H9 (cell line): ENCODE results near the gene CACNA1G. TPM values are rescaled to one million over a fixed set of nuclear protein-coding genes. Genes with fewer than 3 reads are reported as not detected.

Experiments
- DNase-seq: peaks from one replicate; pipeline ENCODE4 v3.0.0-alpha.2; 2017
- H2AFZ ChIP-seq: one replicate; pipeline ENCODE4 v1.6.1; 2013; ENCODE audit warnings: mild to moderate bottlenecking, low read length, control low read depth, moderate library complexity
- H2AK5ac ChIP-seq: 2 replicates; pipeline ENCODE4 v1.6.1; 2013; ENCODE audit warnings: low read length, control low read depth, mixed read lengths; ENCODE audit not compliant: insufficient read length
- H2BK120ac ChIP-seq: one replicate; pipeline ENCODE4 v1.6.1; 2013; ENCODE audit warnings: low read depth, mild to moderate bottlenecking, low read length, control low read depth, inconsistent platforms; ENCODE audit not compliant: poor library complexity, severe bottlenecking
- H2BK12ac ChIP-seq: 2 replicates; pipeline ENCODE4 v1.6.1; 2013; ENCODE audit warnings: low read length, control low read depth, mixed read lengths, low read depth; ENCODE audit not compliant: insufficient read length
- H2BK15ac ChIP-seq: 2 replicates; pipeline ENCODE4 v1.6.1; 2013; ENCODE audit warnings: low read depth, low read length, control low read depth
- H2BK20ac ChIP-seq: one replicate; pipeline ENCODE4 v1.6.1; 2013; ENCODE audit warnings: low read depth, mild to moderate bottlenecking, low read length, control low read depth, inconsistent platforms; ENCODE audit not compliant: poor library complexity, severe bottlenecking
- H2BK5ac ChIP-seq: 2 replicates; pipeline ENCODE4 v1.6.1; 2013; ENCODE audit warnings: low read length, control low read depth, mixed read lengths; ENCODE audit not compliant: insufficient read length
- H3K14ac ChIP-seq: 2 replicates; pipeline ENCODE4 v1.6.1; 2013; ENCODE audit warnings: low read length, control low read depth; ENCODE audit not compliant: insufficient read depth
- H3K18ac ChIP-seq: 2 replicates; pipeline ENCODE4 v1.6.1; 2013; ENCODE audit warnings: low read depth, mild to moderate bottlenecking, mixed read lengths, low read length, control low read depth; ENCODE audit not compliant: insufficient read length
- H3K23ac ChIP-seq: 2 replicates; pipeline ENCODE4 v1.6.1; 2013; ENCODE audit warnings: low read length, control low read depth, mixed read lengths, low read depth; ENCODE audit not compliant: insufficient read length
- H3K23me2 ChIP-seq: 2 replicates; pipeline ENCODE4 v1.6.1; 2013; ENCODE audit warnings: low read depth, mild to moderate bottlenecking, mixed read lengths, low read length, control low read depth; ENCODE audit not compliant: insufficient read length, poor library complexity, severe bottlenecking
- H3K27ac ChIP-seq: 2 replicates; pipeline ENCODE4 v1.5.1; 2013; ENCODE audit warnings: low read length, control low read depth, mixed read lengths, low read depth; ENCODE audit not compliant: insufficient read length
- H3K27me3 ChIP-seq: 2 replicates; pipeline ENCODE4 v1.6.1; 2013; ENCODE audit warnings: low read length, control low read depth, inconsistent platforms; ENCODE audit not compliant: insufficient read depth
- H3K4ac ChIP-seq: 2 replicates; pipeline ENCODE4 v1.6.1; 2013; ENCODE audit warnings: low read depth, mild to moderate bottlenecking, control low read depth, inconsistent platforms, low read length, moderate library complexity
- H3K4me1 ChIP-seq: 2 replicates; pipeline ENCODE4 v1.6.1; 2013; ENCODE audit warnings: low read length, control low read depth, inconsistent platforms; ENCODE audit not compliant: insufficient read depth
- H3K4me2 ChIP-seq: 2 replicates; pipeline ENCODE4 v1.6.1; 2013; ENCODE audit warnings: low read length, control low read depth, mixed read lengths; ENCODE audit not compliant: insufficient read length, insufficient read depth
- H3K56ac ChIP-seq: 2 replicates; pipeline ENCODE4 v1.6.1; 2013; ENCODE audit warnings: low read depth, mild to moderate bottlenecking, mixed read lengths, low read length, control low read depth; ENCODE audit not compliant: insufficient read length
- H3K79me1 ChIP-seq: 2 replicates; pipeline ENCODE4 v1.6.1; 2013; ENCODE audit warnings: low read depth, mild to moderate bottlenecking, moderate library complexity, low read length, control low read depth, inconsistent platforms; ENCODE audit not compliant: insufficient read depth, poor library complexity, severe bottlenecking
- H3K79me2 ChIP-seq: 2 replicates; pipeline ENCODE4 v1.6.1; 2013; ENCODE audit warnings: low read length, control low read depth, inconsistent platforms; ENCODE audit not compliant: insufficient read depth
- H3K9ac ChIP-seq: 2 replicates; pipeline ENCODE4 v1.6.1; 2013; ENCODE audit warnings: low read length, control low read depth, mixed read lengths; ENCODE audit not compliant: insufficient read length; ENCODE audit errors: extremely low read depth
- H3K9me3 ChIP-seq: one replicate; pipeline ENCODE4 v1.6.1; 2013; ENCODE audit warnings: low read depth, low read length, inconsistent platforms; ENCODE audit not compliant: control insufficient read depth
- H3T11ph ChIP-seq: one replicate; pipeline ENCODE4 v1.6.1; 2013; ENCODE audit warnings: mild to moderate bottlenecking, low read length, control low read depth, inconsistent platforms
- H4K20me1 ChIP-seq: one replicate; pipeline ENCODE4 v1.6.1; 2013; ENCODE audit not compliant: control insufficient read depth, insufficient read length, insufficient read depth
- H4K5ac ChIP-seq: 2 replicates; pipeline ENCODE4 v1.6.1; 2013; ENCODE audit warnings: low read depth, mild to moderate bottlenecking, mixed read lengths, low read length, control low read depth; ENCODE audit not compliant: insufficient read length
- H4K8ac ChIP-seq: replicated peaks from 2 replicates; pipeline ENCODE4 v1.6.1; 2013; ENCODE audit warnings: low read length, control low read depth, mixed read lengths, low read depth; ENCODE audit not compliant: insufficient read length
- H4K91ac ChIP-seq: 2 replicates; pipeline ENCODE4 v1.6.1; 2013; ENCODE audit warnings: low read depth, mild to moderate bottlenecking, moderate library complexity, mixed read lengths, low read length, control low read depth; ENCODE audit not compliant: insufficient read length
- H3K27ac Mint-ChIP-seq, 3 experiments: 2 replicates in 2 of 3; 3 replicates in 1 of 3; pipeline ENCODE4 v1.8.0; 2020 to 2021; ENCODE audit warnings: mixed read lengths in 3 of 3, mild to moderate bottlenecking in 1 of 3, moderate library complexity in 1 of 3
- H3K27me3 Mint-ChIP-seq: 2 replicates; pipeline ENCODE4 v1.8.0; 2021; ENCODE audit warnings: low read depth, mild to moderate bottlenecking, moderate library complexity, mixed read lengths
- H3K36me3 Mint-ChIP-seq, 3 experiments: 2 replicates in 2 of 3; 3 replicates in 1 of 3; pipeline ENCODE4 v1.8.0; 2020 to 2021; ENCODE audit warnings: low read depth in 3 of 3, mixed read lengths in 3 of 3; ENCODE audit not compliant: insufficient read depth in 1 of 3
- H3K4me1 Mint-ChIP-seq, 2 experiments: 2 replicates each; pipeline ENCODE4 v1.8.0; 2020; ENCODE audit warnings: mixed read lengths in 2 of 2
- H3K4me3 Mint-ChIP-seq, 2 experiments: 2 replicates in 1 of 2; 3 replicates in 1 of 2; pipeline ENCODE4 v1.8.0; 2020 to 2021; ENCODE audit warnings: mild to moderate bottlenecking in 2 of 2, mixed read lengths in 2 of 2, moderate library complexity in 1 of 2
- H3K9me3 Mint-ChIP-seq, 2 experiments: 2 replicates in 1 of 2; 3 replicates in 1 of 2; pipeline ENCODE4 v1.8.0; 2020; ENCODE audit warnings: mild to moderate bottlenecking in 2 of 2, mixed read lengths in 2 of 2, moderate library complexity in 1 of 2
- CTCF ChIP-seq: fragments of 200-600 bp; sonication (generic); conservative IDR thresholded peaks from 3 replicates; pipeline ENCODE4 v1.8.0; 2021; ENCODE audit warnings: antibody characterized with exemption, mild to moderate bottlenecking
- WGBS: extraction: QIAGEN DNeasy Blood & Tissue Kit; methylation state at CpG from one replicate; pipeline ENCODE4 v1.1.7; 2013; ENCODE audit warnings: missing lambda C conversion rate, low lambda C conversion rate, mixed read lengths; ENCODE audit not compliant: insufficient read length; ENCODE audit errors: extremely low coverage; 5-methylcytosine and 5-hydroxymethylcytosine counted together
- total RNA-seq: library from RNA; stranded (reverse); gene quantifications from 2 replicates; pipeline ENCODE4 v1.2.1, GENCODE V29; 2021

CACNA1G gene
- total RNA-seq, 1 experiment from 2014 or later = 1.5 TPM

- no peak overlapping the region; a peak in 1 of 5 replicates for H3K4me3 Mint-ChIP-seq
- H3K9me3 Mint-ChIP-seq = no peaks in the 10 kb centered on the region
- no peaks in the 10 kb centered on the region for H3K79me1 ChIP-seq
- H3K36me3 Mint-ChIP-seq = no peaks in the 10 kb centered on the region
- H3K27ac ChIP-seq = no peak overlapping the region
- no peak overlapping the region for H2BK12ac ChIP-seq
- H2BK15ac ChIP-seq = no peak overlapping the region
- H3K4ac ChIP-seq = no peak overlapping the region
- H3K56ac ChIP-seq = no peak overlapping the region
- no peak overlapping the region for H3T11ph ChIP-seq
- H3K23me2 ChIP-seq = no peaks in the 10 kb centered on the region
- H2AFZ ChIP-seq = no peak overlapping the region
- no peak overlapping the region for H3K9ac ChIP-seq
- no peak overlapping the region for H2BK120ac ChIP-seq
- WGBS = no CpG with 5 or more reads among the region's 3 CpGs
- no peaks in the 10 kb centered on the region; the same call in 1 of the 2 replicates for H3K4me1 ChIP-seq
- H3K27me3 ChIP-seq = no peaks in the 10 kb centered on the region; the same call in 1 of the 2 replicates
- H4K20me1 ChIP-seq = peaks cover 2% of the 10 kb centered on the region
- peaks cover 6 to 28% of the 10 kb centered on the region in 2 experiments for H3K4me1 Mint-ChIP-seq
- H4K5ac ChIP-seq = no peak overlapping the region
- peaks cover 17% of the 10 kb centered on the region for H3K27me3 Mint-ChIP-seq
- H3K18ac ChIP-seq = no peak overlapping the region
- TF ChIP-seq CTCF = no peak
- no peak overlapping the region for H3K4me2 ChIP-seq
- H3K79me2 ChIP-seq = no peaks in the 10 kb centered on the region
- H2BK5ac ChIP-seq = no peak overlapping the region
- no peak overlapping the region for H4K8ac ChIP-seq
- DNase-seq = no peak
- H3K9me3 ChIP-seq = no peaks in the 10 kb centered on the region
- no peak overlapping the region for H3K23ac ChIP-seq
- H3K27ac Mint-ChIP-seq = no peak overlapping the region; a peak in 2 of 7 replicates
- no peak overlapping the region for H2AK5ac ChIP-seq
- H4K91ac ChIP-seq = no peak overlapping the region
- no peak overlapping the region for H2BK20ac ChIP-seq
- no peak overlapping the region for H3K14ac ChIP-seq
Measured at GRCh38 chr17:50641357-50641756, 80.8 kb downstream of the CACNA1G start.
